ENCODE results near the gene TSSK3.

- TF ChIP-seq YY1 (IDR thresholded peaks at IDR 0.05; ENCODE audit: borderline replicate concordance in 1 of 3, control insufficient read depth in 1 of 3, extremely low read depth in 1 of 3, insufficient read depth in 3 of 3, insufficient read length in 1 of 3, insufficient replicate concordance in 2 of 3, low read depth in 1 of 3, low read length in 2 of 3) (no peak), CTCF (IDR thresholded peaks at IDR 0.05 in 2 of 3, conservative IDR thresholded peaks at IDR 0.05 in 1 of 3; ENCODE audit: insufficient read depth in 2 of 3, low read depth in 1 of 3, low read length in 3 of 3) (no peak), POLR2A (conservative IDR thresholded peaks at IDR 0.05) (no peak), ZNF609 (CRISPR knock-in tag; IDR thresholded peaks at IDR 0.05; ENCODE audit: borderline replicate concordance) (no peak)
Measured at GRCh38 chr1:32318127-32318869, 44.0 kb upstream of the TSSK3 start.
